ENCODE data around the gene GJD2. TPM values are rescaled to one million over a fixed set of nuclear protein-coding genes. Genes with fewer than 3 reads are reported as not detected.

The GJD2 gene
- total RNA-seq (2022; extraction: Qiagen RNA extraction) = 0.03 TPM in 1 of 5 replicates, not detected in the others

GRCh38 chr15:34754674-34755418, at the start of gene GJD2:
Gene GJD2 (minus strand): TSS chr15:34754998. CDS start chr15:34754488, 510 bp downstream.

GRCh38 chr15:34795267-34796081, 40.7 kb upstream of the GJD2 start, which contains the start of gene ACTC1:
Gene ACTC1 (minus strand): TSS chr15:34795549. CDS start chr15:34794808, 741 bp downstream.

Other genes with a start within 250 kb of the GJD2 start
- 13.1 to 21.4 TPM (median 16.3 TPM) in 5 replicates for gene GOLGA8B, start 171.3 kb downstream of the GJD2 start, total RNA-seq (2022; extraction: Qiagen RNA extraction)
- gene ACTC1, start 40.6 kb upstream of the GJD2 start, total RNA-seq (2022; extraction: Qiagen RNA extraction) = 0.08 to 0.46 TPM (median 0.22 TPM) in 5 replicates
- 25.1 to 31.3 TPM (median 29.9 TPM) in 5 replicates for gene AQR, start 214.7 kb upstream of the GJD2 start, total RNA-seq (2022; extraction: Qiagen RNA extraction)
- 13.0 to 16.6 TPM (median 14.7 TPM) in 5 replicates for gene ZNF770, start 233.3 kb upstream of the GJD2 start, total RNA-seq (2022; extraction: Qiagen RNA extraction)